A673 (cell line): Measurements from ENCODE around the gene NRG3.

ENCODE experiments used
- EZH2 ChIP-seq: fragments of 200-600 bp; sonication (generic); IDR thresholded peaks from 2 replicates; pipeline ENCODE4 v1.6.1; 2017; ENCODE audit warnings: borderline replicate concordance, low read depth, mild to moderate bottlenecking, mixed read lengths, antibody characterized with exemption, low read length; ENCODE audit not compliant: poor library complexity, severe bottlenecking
- TF ChIP-seq, protein P1 (sequence below): fragments of 300-800, 200-600 bp; sonication (generic); conservative IDR thresholded peaks from 2 replicates; pipeline ENCODE4 v1.5.1; 2017; ENCODE audit warnings: low read depth, mild to moderate bottlenecking, antibody characterized with exemption, low read length, moderate library complexity, mixed read lengths

- TF ChIP-seq, protein P1, sequence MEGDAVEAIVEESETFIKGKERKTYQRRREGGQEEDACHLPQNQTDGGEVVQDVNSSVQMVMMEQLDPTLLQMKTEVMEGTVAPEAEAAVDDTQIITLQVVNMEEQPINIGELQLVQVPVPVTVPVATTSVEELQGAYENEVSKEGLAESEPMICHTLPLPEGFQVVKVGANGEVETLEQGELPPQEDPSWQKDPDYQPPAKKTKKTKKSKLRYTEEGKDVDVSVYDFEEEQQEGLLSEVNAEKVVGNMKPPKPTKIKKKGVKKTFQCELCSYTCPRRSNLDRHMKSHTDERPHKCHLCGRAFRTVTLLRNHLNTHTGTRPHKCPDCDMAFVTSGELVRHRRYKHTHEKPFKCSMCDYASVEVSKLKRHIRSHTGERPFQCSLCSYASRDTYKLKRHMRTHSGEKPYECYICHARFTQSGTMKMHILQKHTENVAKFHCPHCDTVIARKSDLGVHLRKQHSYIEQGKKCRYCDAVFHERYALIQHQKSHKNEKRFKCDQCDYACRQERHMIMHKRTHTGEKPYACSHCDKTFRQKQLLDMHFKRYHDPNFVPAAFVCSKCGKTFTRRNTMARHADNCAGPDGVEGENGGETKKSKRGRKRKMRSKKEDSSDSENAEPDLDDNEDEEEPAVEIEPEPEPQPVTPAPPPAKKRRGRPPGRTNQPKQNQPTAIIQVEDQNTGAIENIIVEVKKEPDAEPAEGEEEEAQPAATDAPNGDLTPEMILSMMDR = no peak
- TF ChIP-seq EZH2 = no peak
Observed at GRCh38 chr10:82961864-82962263, 1086.9 kb downstream of the NRG3 start.
